Measurements from ENCODE around the gene CD9.

DNA sequence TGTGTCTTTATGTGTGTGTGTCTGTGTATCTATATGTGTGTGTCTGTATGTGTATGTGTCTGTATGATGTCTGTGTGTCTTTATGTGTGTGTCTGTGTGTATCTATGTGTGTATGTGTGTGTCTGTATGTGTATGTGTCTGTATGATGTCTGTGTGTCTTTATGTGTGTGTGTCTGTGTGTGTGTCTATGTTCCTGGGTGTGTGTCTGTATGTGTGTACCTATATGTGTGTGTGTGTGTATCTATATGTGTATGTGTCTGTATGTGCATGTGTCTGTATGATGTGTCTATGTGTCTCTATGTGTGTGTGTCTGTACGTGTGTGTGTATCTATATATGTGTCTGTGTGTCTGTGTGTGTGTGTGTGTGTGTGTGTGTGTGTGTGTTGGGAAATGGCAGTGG lies 19.0 kb upstream of the CD9 start:
- TF ChIP-seq, protein P1, sequence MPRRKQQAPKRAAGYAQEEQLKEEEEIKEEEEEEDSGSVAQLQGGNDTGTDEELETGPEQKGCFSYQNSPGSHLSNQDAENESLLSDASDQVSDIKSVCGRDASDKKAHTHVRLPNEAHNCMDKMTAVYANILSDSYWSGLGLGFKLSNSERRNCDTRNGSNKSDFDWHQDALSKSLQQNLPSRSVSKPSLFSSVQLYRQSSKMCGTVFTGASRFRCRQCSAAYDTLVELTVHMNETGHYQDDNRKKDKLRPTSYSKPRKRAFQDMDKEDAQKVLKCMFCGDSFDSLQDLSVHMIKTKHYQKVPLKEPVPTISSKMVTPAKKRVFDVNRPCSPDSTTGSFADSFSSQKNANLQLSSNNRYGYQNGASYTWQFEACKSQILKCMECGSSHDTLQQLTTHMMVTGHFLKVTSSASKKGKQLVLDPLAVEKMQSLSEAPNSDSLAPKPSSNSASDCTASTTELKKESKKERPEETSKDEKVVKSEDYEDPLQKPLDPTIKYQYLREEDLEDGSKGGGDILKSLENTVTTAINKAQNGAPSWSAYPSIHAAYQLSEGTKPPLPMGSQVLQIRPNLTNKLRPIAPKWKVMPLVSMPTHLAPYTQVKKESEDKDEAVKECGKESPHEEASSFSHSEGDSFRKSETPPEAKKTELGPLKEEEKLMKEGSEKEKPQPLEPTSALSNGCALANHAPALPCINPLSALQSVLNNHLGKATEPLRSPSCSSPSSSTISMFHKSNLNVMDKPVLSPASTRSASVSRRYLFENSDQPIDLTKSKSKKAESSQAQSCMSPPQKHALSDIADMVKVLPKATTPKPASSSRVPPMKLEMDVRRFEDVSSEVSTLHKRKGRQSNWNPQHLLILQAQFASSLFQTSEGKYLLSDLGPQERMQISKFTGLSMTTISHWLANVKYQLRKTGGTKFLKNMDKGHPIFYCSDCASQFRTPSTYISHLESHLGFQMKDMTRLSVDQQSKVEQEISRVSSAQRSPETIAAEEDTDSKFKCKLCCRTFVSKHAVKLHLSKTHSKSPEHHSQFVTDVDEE (CRISPR knock-in tag; IDR thresholded peaks at IDR 0.05): no peak
- no peak for TF ChIP-seq TCF4 (CRISPR knock-in tag; IDR thresholded peaks at IDR 0.05; ENCODE audit: borderline replicate concordance)
- TF ChIP-seq ZFP30 (CRISPR knock-in tag; IDR thresholded peaks at IDR 0.05): no peak
- no peak for TF ChIP-seq ESRRG (CRISPR knock-in tag; IDR thresholded peaks at IDR 0.05)
- TF ChIP-seq, protein P2, sequence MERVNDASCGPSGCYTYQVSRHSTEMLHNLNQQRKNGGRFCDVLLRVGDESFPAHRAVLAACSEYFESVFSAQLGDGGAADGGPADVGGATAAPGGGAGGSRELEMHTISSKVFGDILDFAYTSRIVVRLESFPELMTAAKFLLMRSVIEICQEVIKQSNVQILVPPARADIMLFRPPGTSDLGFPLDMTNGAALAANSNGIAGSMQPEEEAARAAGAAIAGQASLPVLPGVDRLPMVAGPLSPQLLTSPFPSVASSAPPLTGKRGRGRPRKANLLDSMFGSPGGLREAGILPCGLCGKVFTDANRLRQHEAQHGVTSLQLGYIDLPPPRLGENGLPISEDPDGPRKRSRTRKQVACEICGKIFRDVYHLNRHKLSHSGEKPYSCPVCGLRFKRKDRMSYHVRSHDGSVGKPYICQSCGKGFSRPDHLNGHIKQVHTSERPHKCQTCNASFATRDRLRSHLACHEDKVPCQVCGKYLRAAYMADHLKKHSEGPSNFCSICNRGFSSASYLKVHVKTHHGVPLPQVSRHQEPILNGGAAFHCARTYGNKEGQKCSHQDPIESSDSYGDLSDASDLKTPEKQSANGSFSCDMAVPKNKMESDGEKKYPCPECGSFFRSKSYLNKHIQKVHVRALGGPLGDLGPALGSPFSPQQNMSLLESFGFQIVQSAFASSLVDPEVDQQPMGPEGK (CRISPR knock-in tag; IDR thresholded peaks at IDR 0.05; ENCODE audit: borderline replicate concordance): no peak

All from SK-N-SH treated with all-trans-retinoic acid at 6 μM for 48 hours (cell line).